HEK293T (cell line): ENCODE measurements around the gene CCDC158.
"Not testable (repeated sequence)": the region's sequence is repeated elsewhere in the genome, so short reads cannot be mapped to it uniquely, and the experiment has no call there.

ENCODE experiments used
- ELF4 ChIP-seq: fragments of 450-650 bp; IDR thresholded peaks from 2 replicates; pipeline ENCODE4 v1.6.1; 2017; ENCODE audit warnings: antibody characterized with exemption
- FOXA1 ChIP-seq: fragments of 450-650 bp; IDR thresholded peaks from 2 replicates; pipeline ENCODE4 v1.6.1; 2016; ENCODE audit warnings: mild to moderate bottlenecking
- PKNOX1 ChIP-seq: fragments of 450-650 bp; IDR thresholded peaks from 2 replicates; pipeline ENCODE4 v1.6.1; 2016
- SP1 ChIP-seq: fragments of 450-650 bp; IDR thresholded peaks from 2 replicates; pipeline ENCODE4 v1.6.1; 2017
- ZNF384 ChIP-seq: fragments of 450-650 bp; IDR thresholded peaks from 2 replicates; pipeline ENCODE4 v1.6.1; 2016

- TF ChIP-seq PKNOX1, FOXA1, SP1, ELF4, ZNF384: not testable (repeated sequence)
Observed at GRCh38 chr4:76454073-76454472, 33.1 kb upstream of the CCDC158 start.
